Fibroblast of lung (primary cell): ENCODE data around the gene ATCAY. TPM values are rescaled to one million over a fixed set of nuclear protein-coding genes. Genes with fewer than 3 reads are reported as not detected.
"Not testable (repeated sequence)": the region's sequence is repeated elsewhere in the genome, so short reads cannot be mapped to it uniquely, and the experiment has no call there.

ENCODE experiments used
- DNase-seq, 2 donors: peaks; one replicate each; pipeline versions ENCODE4 v3.0.0 to v3.0.0-alpha.2; 2010; ENCODE audit warnings: low read depth in 2 of 2
- H2AFZ ChIP-seq: 2 replicates; pipeline ENCODE4 v1.5.1; 2012; ENCODE audit warnings: low read length, control low read depth, inconsistent platforms
- H3K27ac ChIP-seq: 2 replicates; pipeline ENCODE4 v1.5.1; 2011; ENCODE audit warnings: low read length, control low read depth; ENCODE audit not compliant: insufficient read depth
- H3K27me3 ChIP-seq: 2 replicates; pipeline ENCODE4 v1.5.1; 2011; ENCODE audit warnings: mild to moderate bottlenecking, low read length; ENCODE audit not compliant: control insufficient read depth, insufficient read depth
- H3K36me3 ChIP-seq: 2 replicates; pipeline ENCODE4 v1.5.1; 2011; ENCODE audit warnings: low read length; ENCODE audit not compliant: control insufficient read depth, insufficient read depth
- H3K4me1 ChIP-seq: 2 replicates; pipeline ENCODE4 v1.5.1; 2011; ENCODE audit warnings: low read length; ENCODE audit not compliant: control insufficient read depth, insufficient read depth; ENCODE audit errors: extremely low read depth
- H3K4me2 ChIP-seq: 2 replicates; pipeline ENCODE4 v1.5.1; 2011; ENCODE audit warnings: low read length, control low read depth; ENCODE audit not compliant: insufficient read depth; ENCODE audit errors: extremely low read depth
- H3K4me3 ChIP-seq, 4 experiments: fragments of 200-600 bp in 1 of 4; sonication (generic) in 1 of 4; replicated peaks in 1 of 4; 2 replicates each; pipeline ENCODE4 v1.5.1; 2011 to 2016; ENCODE audit warnings: low read length in 4 of 4, low read depth in 3 of 4, mild to moderate bottlenecking in 3 of 4, control low read depth in 2 of 4, inconsistent platforms in 1 of 4, mixed read lengths in 1 of 4; ENCODE audit not compliant: insufficient read depth in 1 of 4; ENCODE audit errors: control extremely low read depth in 1 of 4
- H3K79me2 ChIP-seq: 2 replicates; pipeline ENCODE4 v1.5.1; 2012; ENCODE audit warnings: mild to moderate bottlenecking, low read length, inconsistent platforms; ENCODE audit not compliant: control insufficient read depth, insufficient read depth
- H3K9ac ChIP-seq: 2 replicates; pipeline ENCODE4 v1.5.1; 2011; ENCODE audit warnings: mild to moderate bottlenecking, low read length, control low read depth; ENCODE audit not compliant: insufficient read depth
- H3K9me3 ChIP-seq: 2 replicates; pipeline ENCODE4 v1.5.1; 2012; ENCODE audit warnings: low read depth, low read length; ENCODE audit not compliant: control insufficient read depth, insufficient read depth
- H4K20me1 ChIP-seq: 2 replicates; pipeline ENCODE4 v1.5.1; 2011; ENCODE audit warnings: low read length; ENCODE audit not compliant: control insufficient read depth, insufficient read depth; ENCODE audit errors: extremely low read depth
- CTCF ChIP-seq, 2 donors: IDR thresholded peaks in 1 of 2; conservative IDR thresholded peaks in 1 of 2; 1 replicate in 1 of 2; 2 replicates in 1 of 2; pipeline ENCODE4 v1.5.1; 2011 to 2012; ENCODE audit warnings: low read length in 2 of 2, control low read depth in 1 of 2, inconsistent platforms in 1 of 2, low read depth in 1 of 2, mild to moderate bottlenecking in 1 of 2
- EZH2 ChIP-seq: IDR thresholded peaks from 2 replicates; pipeline ENCODE4 v1.5.1; 2012; ENCODE audit warnings: low read length, control low read depth, mild to moderate bottlenecking; ENCODE audit errors: missing control alignments
- polyA plus RNA-seq, 2 donors: library from polyadenylated mRNA; depleted of rRNA in 1 of 2; stranded (reverse) in 1 of 2; unstranded in 1 of 2; fragments of >200 nt; gene quantifications; 2 replicates each; pipeline ENCODE4 v1.2.1, GENCODE V29; 2011 to 2012; ENCODE audit warnings: missing spikeins in 1 of 2
- total RNA-seq: library from RNA; depleted of rRNA; stranded (reverse); fragments of >200 nt; gene quantifications from 2 replicates; pipeline ENCODE4 v1.2.1, GENCODE V29; 2014

ATCAY gene
- total and polyA plus RNA-seq, 2 donors (not counting 1 experiment from before 2014, with no cell fraction given), result 0.01 TPM; not detected in 1

- Histone ChIP-seq H2AFZ (no peak within 1 kb of the TSS), H3K4me2 (no peak within 1 kb of the TSS), H3K27ac (no peak within 1 kb of the TSS), H3K4me1 (no peaks in the 10 kb centered on the region), H4K20me1 (no peaks in the 10 kb centered on the region), H3K9ac (no peak within 1 kb of the TSS), H3K4me3 (no peak within 1 kb of the TSS), H3K27me3 (peaks cover 10% of the 10 kb centered on the region), H3K79me2 (no peaks in the 10 kb centered on the region), H3K9me3 (no peaks in the 10 kb centered on the region), H3K36me3 (no peaks in the 10 kb centered on the region)
- TF ChIP-seq CTCF (conservative IDR thresholded peaks at IDR 0.05 in 1 of 2, IDR thresholded peaks at IDR 0.05 in 1 of 2; ENCODE audit: low read depth in 1 of 2, low read length in 2 of 2), result no peak
- TF ChIP-seq EZH2, result no peak
- DNase-seq, result no peak
Measured at GRCh38 chr19:3868770-3869456, 11.6 kb upstream of the ATCAY start, which contains the start of gene ZFR2. TSS of gene ZFR2 (minus strand) at chr19:3869038. CDS start at chr19:3869017, 21 bp downstream.

- no peak overlapping the region for H2AFZ ChIP-seq
- H3K4me2 ChIP-seq, result no peak overlapping the region
- H3K4me3 ChIP-seq, result no peak overlapping the region
- no peaks in the 10 kb centered on the region for H3K9me3 ChIP-seq
- H3K4me1 ChIP-seq, result no peaks in the 10 kb centered on the region
- no peak for DNase-seq
- no peak overlapping the region for H3K27ac ChIP-seq
- H3K36me3 ChIP-seq, result no peaks in the 10 kb centered on the region
- no peak for TF ChIP-seq CTCF (conservative IDR thresholded peaks at IDR 0.05 in 1 of 2, IDR thresholded peaks at IDR 0.05 in 1 of 2; ENCODE audit: low read depth in 1 of 2, low read length in 2 of 2)
- TF ChIP-seq EZH2, result no peak
- H3K79me2 ChIP-seq, result no peaks in the 10 kb centered on the region
- no peak overlapping the region for H3K9ac ChIP-seq
- H4K20me1 ChIP-seq, result no peaks in the 10 kb centered on the region
- peaks cover 5% of the 10 kb centered on the region for H3K27me3 ChIP-seq
Measured at GRCh38 chr19:3873151-3873550, 7.3 kb upstream of the ATCAY start.

- not testable (repeated sequence) for H3K36me3 ChIP-seq, H3K9me3 ChIP-seq, H2AFZ ChIP-seq, H3K4me1 ChIP-seq, H3K9ac ChIP-seq, H3K4me2 ChIP-seq, DNase-seq, H4K20me1 ChIP-seq, H3K4me3 ChIP-seq, H3K27ac ChIP-seq, H3K27me3 ChIP-seq, H3K79me2 ChIP-seq
Measured at GRCh38 chr19:3874695-3875094, 5.8 kb upstream of the ATCAY start.
